CD4-positive, CD25-positive, alpha-beta regulatory T cell (primary cell): Measurements from ENCODE around the gene AFTPH. TPM values are rescaled to one million over a fixed set of nuclear protein-coding genes. Genes with fewer than 3 reads are reported as not detected.

ENCODE experiments used
- ATAC-seq, 2 donors: fragments of 150-1000 bp; cut with Tn5 transposase; one replicate each; pipeline ENCODE4 v1.10.0; 2021; ENCODE audit warnings: low read depth in 2 of 2, moderate number of reproducible peaks in 2 of 2, moderate library complexity in 1 of 2
- DNase-seq, 3 donors: peaks; one replicate each; pipeline versions ENCODE4 v3.0.0 to v3.0.0-alpha.2; 2012 to 2022; ENCODE audit warnings: mixed read lengths in 1 of 3
- H3K27ac ChIP-seq: one replicate; pipeline ENCODE4 v1.7.0; 2013; ENCODE audit warnings: mild to moderate bottlenecking, low read length; ENCODE audit not compliant: insufficient read depth, poor library complexity, severe bottlenecking
- H3K27me3 ChIP-seq: one replicate; pipeline ENCODE4 v1.7.0; 2013; ENCODE audit warnings: low read length; ENCODE audit not compliant: control insufficient read depth, insufficient read depth
- H3K36me3 ChIP-seq: one replicate; pipeline ENCODE4 v1.7.0; 2013; ENCODE audit warnings: mild to moderate bottlenecking, low read length, moderate library complexity; ENCODE audit not compliant: control insufficient read depth, insufficient read depth
- H3K4me1 ChIP-seq: 2 replicates; pipeline ENCODE4 v1.7.0; 2013; ENCODE audit warnings: mild to moderate bottlenecking, low read length; ENCODE audit not compliant: insufficient read depth, control insufficient read depth, poor library complexity, severe bottlenecking
- H3K4me3 ChIP-seq: one replicate; pipeline ENCODE4 v1.7.0; 2013; ENCODE audit warnings: low read depth, mild to moderate bottlenecking, low read length, moderate library complexity
- H3K9me3 ChIP-seq, 2 experiments: 1 replicate in 1 of 2; 2 replicates in 1 of 2; pipeline ENCODE4 v1.7.0; 2013; ENCODE audit warnings: low read length in 2 of 2, mild to moderate bottlenecking in 1 of 2, moderate library complexity in 1 of 2; ENCODE audit not compliant: control insufficient read depth in 2 of 2
- H3K27ac Mint-ChIP-seq, 3 donors: one replicate each; pipeline ENCODE4 v1.8.0; 2020 to 2022; ENCODE audit warnings: mild to moderate bottlenecking in 3 of 3, mixed read lengths in 3 of 3, moderate library complexity in 2 of 3
- H3K27me3 Mint-ChIP-seq: one replicate; pipeline ENCODE4 v1.8.0; 2022; ENCODE audit warnings: mild to moderate bottlenecking, mixed read lengths
- H3K36me3 Mint-ChIP-seq: one replicate; pipeline ENCODE4 v1.8.0; 2020; ENCODE audit warnings: mixed read lengths
- H3K4me1 Mint-ChIP-seq, 4 donors: one replicate each; pipeline ENCODE4 v1.8.0; 2020 to 2022; ENCODE audit warnings: mixed read lengths in 4 of 4, mild to moderate bottlenecking in 1 of 4
- H3K4me3 Mint-ChIP-seq, 4 donors: one replicate each; pipeline ENCODE4 v1.8.0; 2020 to 2022; ENCODE audit warnings: mild to moderate bottlenecking in 4 of 4, mixed read lengths in 4 of 4, moderate library complexity in 3 of 4
- H3K9me3 Mint-ChIP-seq, 7 donors: one replicate each; pipeline ENCODE4 v1.8.0; 2020 to 2022; ENCODE audit warnings: mixed read lengths in 7 of 7, mild to moderate bottlenecking in 3 of 7, moderate library complexity in 2 of 7
- polyA plus RNA-seq, 4 donors: library from polyadenylated mRNA; unstranded; fragments of 300-500 nt; fragmentation: Illumina TruSeq; gene quantifications; one replicate each; pipeline ENCODE4 v1.2.3, GENCODE V29; 2021
- total RNA-seq: library from RNA; stranded (reverse); gene quantifications from one replicate; pipeline ENCODE4 v1.2.3, GENCODE V29; 2022

The AFTPH gene
- total and polyA plus RNA-seq, 5 donors from 2014 or later, result 23.7 to 45.0 (median 28.2) TPM

GRCh38 chr2:64482243-64482642 is 41.9 kb upstream of the AFTPH start:
- DNase-seq (no peak), ATAC-seq (no peak)
- Mint-ChIP-seq H3K36me3 (no peaks in the 10 kb centered on the region), H3K27ac (no peak overlapping the region), H3K4me3 (no peak overlapping the region), H3K4me1 (peaks cover 0 to 2% (median 0%) of the 10 kb centered on the region in 4 donors), H3K9me3 (no peaks in the 10 kb centered on the region), H3K27me3 (peaks cover 19% of the 10 kb centered on the region)
- Histone ChIP-seq H3K27ac (no peak overlapping the region), H3K36me3 (no peaks in the 10 kb centered on the region), H3K27me3 (no peaks in the 10 kb centered on the region), H3K4me3 (no peak overlapping the region), H3K4me1 (no peaks in the 10 kb centered on the region), H3K9me3 (no peaks in the 10 kb centered on the region)

- ATAC-seq (no peak), DNase-seq (no peak)
- Histone ChIP-seq H3K27ac (no peak overlapping the region), H3K4me3 (no peak overlapping the region), H3K9me3 (no peaks in the 10 kb centered on the region), H3K4me1 (no peaks in the 10 kb centered on the region), H3K36me3 (no peaks in the 10 kb centered on the region), H3K27me3 (peaks cover 2% of the 10 kb centered on the region)
- H3K27ac Mint-ChIP-seq, result no peak overlapping the region
- H3K4me1 Mint-ChIP-seq, result peaks cover 0 to 2% (median under 1%) of the 10 kb centered on the region in 4 donors
- no peaks in the 10 kb centered on the region for H3K9me3 Mint-ChIP-seq
- no peak overlapping the region for H3K4me3 Mint-ChIP-seq
- H3K36me3 Mint-ChIP-seq, result no peaks in the 10 kb centered on the region
- H3K27me3 Mint-ChIP-seq, result peaks cover 22% of the 10 kb centered on the region
These were observed 41.2 kb upstream of the AFTPH start for GRCh38 chr2:64482765-64483504.

GRCh38 chr2:64485331-64485730 is 38.8 kb upstream of the AFTPH start:
- ATAC-seq (no peak), DNase-seq (no peak)
- Histone ChIP-seq H3K36me3 (no peaks in the 10 kb centered on the region), H3K27ac (no peak overlapping the region), H3K4me1 (peaks cover 14% of the 10 kb centered on the region), H3K4me3 (no peak overlapping the region), H3K9me3 (no peaks in the 10 kb centered on the region), H3K27me3 (peaks cover 2% of the 10 kb centered on the region)
- Mint-ChIP-seq H3K27me3 (peaks cover 22% of the 10 kb centered on the region), H3K36me3 (no peaks in the 10 kb centered on the region), H3K4me1 (peaks cover 0 to 14% (median 6%) of the 10 kb centered on the region in 4 donors), H3K27ac (no peak overlapping the region), H3K9me3 (no peaks in the 10 kb centered on the region), H3K4me3 (no peak overlapping the region)

- Histone ChIP-seq H3K36me3 (no peaks in the 10 kb centered on the region), H3K4me3 (no peak overlapping the region), H3K27ac (no peak overlapping the region), H3K4me1 (peaks cover 14% of the 10 kb centered on the region), H3K9me3 (no peaks in the 10 kb centered on the region), H3K27me3 (peaks cover 2% of the 10 kb centered on the region)
- H3K27ac Mint-ChIP-seq, result no peak overlapping the region
- H3K36me3 Mint-ChIP-seq, result no peaks in the 10 kb centered on the region
- DNase-seq, result no peak
- H3K27me3 Mint-ChIP-seq, result peaks cover 21% of the 10 kb centered on the region
- ATAC-seq, result no peak
- no peaks in the 10 kb centered on the region for H3K9me3 Mint-ChIP-seq
- no peak overlapping the region for H3K4me3 Mint-ChIP-seq
- peaks cover 0 to 14% (median 7%) of the 10 kb centered on the region in 4 donors for H3K4me1 Mint-ChIP-seq
These were observed 38.2 kb upstream of the AFTPH start for GRCh38 chr2:64485961-64486360.

- no peaks in the 10 kb centered on the region for H3K9me3 Mint-ChIP-seq
- ATAC-seq, result no peak
- no peak for DNase-seq
These were observed 36.7 kb upstream of the AFTPH start for GRCh38 chr2:64487256-64488049.

GRCh38 chr2:64488050-64488974 is 35.8 kb upstream of the AFTPH start:
- no peaks in the 10 kb centered on the region for H3K9me3 Mint-ChIP-seq
- Histone ChIP-seq H3K27ac (no peak overlapping the region), H3K36me3 (no peaks in the 10 kb centered on the region), H3K27me3 (peaks cover 2% of the 10 kb centered on the region), H3K4me1 (peaks cover 14% of the 10 kb centered on the region), H3K4me3 (no peak overlapping the region), H3K9me3 (no peaks in the 10 kb centered on the region)
- H3K27me3 Mint-ChIP-seq, result peaks cover 23% of the 10 kb centered on the region
- H3K4me3 Mint-ChIP-seq, result no peak overlapping the region
- H3K27ac Mint-ChIP-seq, result peak overlapping the region in 1 of 3 donors; percentile 29
- H3K4me1 Mint-ChIP-seq, result peaks cover 0 to 14% (median 7%) of the 10 kb centered on the region in 4 donors
- H3K36me3 Mint-ChIP-seq, result no peaks in the 10 kb centered on the region
- ATAC-seq (peak; percentile 78 to 81), DNase-seq (peak; percentile 56 to 83 (median 71))

More at GRCh38 chr2:64487256-64488049, 36.7 kb upstream of the AFTPH start:
- Histone ChIP-seq H3K27ac (no peak overlapping the region), H3K36me3 (no peaks in the 10 kb centered on the region), H3K4me1 (peaks cover 14% of the 10 kb centered on the region), H3K27me3 (peaks cover 2% of the 10 kb centered on the region), H3K9me3 (no peaks in the 10 kb centered on the region), H3K4me3 (no peak overlapping the region)
- no peaks in the 10 kb centered on the region for H3K36me3 Mint-ChIP-seq
- peaks cover 0 to 14% (median 7%) of the 10 kb centered on the region in 4 donors for H3K4me1 Mint-ChIP-seq
- no peak overlapping the region for H3K27ac Mint-ChIP-seq
- H3K27me3 Mint-ChIP-seq, result peaks cover 18% of the 10 kb centered on the region
- H3K4me3 Mint-ChIP-seq, result no peak overlapping the region

GRCh38 chr2:64489081-64489751 is 34.9 kb upstream of the AFTPH start:
- no peaks in the 10 kb centered on the region for H3K9me3 Mint-ChIP-seq
- DNase-seq (no peak), ATAC-seq (no peak)
- H3K4me1 Mint-ChIP-seq, result peaks cover 0 to 14% (median 7%) of the 10 kb centered on the region in 4 donors
- Histone ChIP-seq H3K27me3 (peaks cover 7% of the 10 kb centered on the region), H3K36me3 (no peaks in the 10 kb centered on the region), H3K27ac (no peak overlapping the region), H3K4me3 (no peak overlapping the region), H3K4me1 (peaks cover 14% of the 10 kb centered on the region), H3K9me3 (no peaks in the 10 kb centered on the region)
- H3K27ac Mint-ChIP-seq, result peak overlapping the region in 1 of 3 donors; percentile 53
- no peak overlapping the region for H3K4me3 Mint-ChIP-seq
- H3K36me3 Mint-ChIP-seq, result no peaks in the 10 kb centered on the region
- peaks cover 23% of the 10 kb centered on the region for H3K27me3 Mint-ChIP-seq
